NCI-H748 (cell line): Measurements from ENCODE around the gene TPRG1L.

Source experiments
- DNase-seq: peaks from one replicate; lab custom pipeline; 2025; ENCODE audit not compliant: unreplicated experiment; lab: John Stamatoyannopoulos, UW

TPRG1L gene

DNA sequence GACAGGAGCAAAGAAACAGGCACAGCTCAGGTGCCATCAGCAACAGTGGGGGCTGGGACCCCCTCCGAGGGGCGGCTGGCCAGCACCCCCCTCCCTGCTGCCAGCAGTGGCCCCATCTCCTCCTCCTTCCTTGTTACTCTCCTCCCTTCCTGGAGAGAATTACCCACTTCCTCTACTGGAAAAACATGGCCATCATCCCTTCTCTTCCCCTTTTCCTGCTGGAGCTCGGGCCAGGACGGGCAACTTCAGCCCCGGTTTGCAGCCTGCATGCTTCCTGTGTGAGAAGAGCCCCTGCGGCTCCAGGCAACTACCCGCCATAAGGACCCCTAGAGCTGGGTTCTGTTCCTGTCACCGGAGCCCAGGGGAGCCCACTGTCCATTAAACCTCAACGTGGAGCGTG is 31.1 kb upstream of the TPRG1L start:
- DNase-seq, result no peak

DNA sequence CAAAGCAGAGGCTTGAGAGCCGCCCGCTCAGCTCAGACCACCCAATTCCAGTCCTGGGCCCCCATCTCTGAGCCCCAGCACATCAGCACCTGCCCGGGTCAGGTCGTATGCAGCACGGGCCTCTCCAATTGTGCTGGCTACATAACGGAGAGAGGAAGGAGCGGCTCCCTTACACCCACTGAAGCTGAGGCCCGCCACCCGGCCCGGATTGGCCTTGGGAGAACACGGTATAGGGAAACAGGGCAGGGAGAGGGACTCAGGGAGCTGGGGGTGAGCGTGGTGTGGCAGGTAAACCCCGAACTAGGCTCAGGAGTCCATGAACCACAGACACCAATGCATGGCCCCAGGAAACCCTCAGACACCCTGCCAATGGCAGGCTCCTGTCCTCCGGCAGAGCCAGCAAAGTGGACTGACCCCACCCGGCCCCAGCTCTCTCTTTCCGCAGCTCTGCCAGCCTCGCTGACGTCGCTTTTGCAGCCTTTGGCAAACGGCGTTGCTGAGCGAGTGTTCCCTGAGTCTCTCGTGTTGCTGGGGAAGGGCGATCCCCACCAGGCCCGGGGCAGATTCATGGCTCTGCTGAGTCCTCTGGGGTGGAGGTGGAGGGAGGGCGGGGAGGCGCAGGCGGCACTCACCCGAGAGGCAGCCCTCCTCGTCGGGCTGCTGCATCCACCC is 30.0 kb upstream of the TPRG1L start:
- DNase-seq, result no peak

DNA sequence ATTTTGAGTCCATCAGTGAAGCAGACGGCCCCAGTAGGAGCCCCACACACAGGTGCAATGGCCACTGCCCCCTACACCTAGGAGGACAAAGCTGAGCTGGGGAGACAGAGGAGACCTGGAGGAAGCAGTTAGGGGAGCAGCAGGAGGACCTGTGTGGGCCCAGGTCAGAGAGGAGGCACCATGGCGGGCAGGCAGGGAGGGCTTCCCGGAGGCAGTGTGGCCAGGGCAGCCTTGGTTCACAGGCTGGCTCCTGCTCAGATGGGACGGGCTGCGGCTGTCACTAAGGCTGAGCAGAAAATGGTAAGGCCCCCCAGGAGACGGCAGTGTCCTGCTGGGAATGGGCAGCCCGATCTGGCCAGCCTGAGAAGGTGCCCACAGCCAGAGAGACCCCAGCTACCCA is 28.9 kb upstream of the TPRG1L start:
- DNase-seq, result no peak

DNA sequence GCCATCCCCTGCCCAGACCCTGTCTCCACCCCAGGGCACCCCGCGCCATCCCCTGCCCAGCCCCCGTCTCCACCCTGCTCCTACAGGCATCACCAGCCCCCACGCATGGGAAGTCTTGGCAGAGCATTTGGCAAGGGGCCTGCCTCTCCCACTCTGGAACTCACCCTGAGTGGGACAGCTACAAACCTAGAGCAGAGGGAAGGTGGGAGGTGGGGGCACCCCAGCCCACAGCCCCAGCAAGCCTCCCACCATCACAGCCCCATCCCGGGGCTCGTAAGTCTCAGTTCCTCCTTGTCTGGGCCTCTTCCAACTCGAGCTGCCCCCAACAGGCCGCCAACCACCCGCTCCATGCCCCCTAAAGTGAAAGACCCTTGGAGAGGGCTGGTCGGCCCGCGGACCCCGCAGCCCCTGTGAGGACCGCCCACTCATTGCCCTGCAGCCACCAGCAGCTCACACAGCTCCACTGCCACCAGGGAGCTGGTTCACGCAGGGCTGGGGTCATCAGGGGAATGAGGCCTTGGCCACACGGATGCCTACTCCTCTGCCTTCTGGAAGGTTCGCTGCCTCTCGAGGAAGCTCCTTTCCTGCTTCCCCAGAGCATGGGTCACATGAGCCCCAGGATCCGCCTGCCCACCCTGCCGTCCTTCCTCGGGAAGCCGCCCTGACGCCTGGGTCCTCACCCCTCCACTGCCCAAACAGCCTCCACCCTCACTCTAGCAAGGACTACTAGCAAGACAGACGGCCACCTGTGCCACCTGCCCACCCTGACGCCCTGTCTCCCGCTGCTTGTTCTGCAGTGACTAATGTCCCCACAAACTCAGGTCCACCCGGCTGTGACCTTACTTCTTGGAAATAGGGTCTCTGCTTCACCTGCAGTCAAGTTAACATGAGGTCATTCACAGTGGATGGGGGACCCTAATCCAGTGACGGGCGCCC is 27.9 kb upstream of the TPRG1L start:
- DNase-seq, result no peak

DNA sequence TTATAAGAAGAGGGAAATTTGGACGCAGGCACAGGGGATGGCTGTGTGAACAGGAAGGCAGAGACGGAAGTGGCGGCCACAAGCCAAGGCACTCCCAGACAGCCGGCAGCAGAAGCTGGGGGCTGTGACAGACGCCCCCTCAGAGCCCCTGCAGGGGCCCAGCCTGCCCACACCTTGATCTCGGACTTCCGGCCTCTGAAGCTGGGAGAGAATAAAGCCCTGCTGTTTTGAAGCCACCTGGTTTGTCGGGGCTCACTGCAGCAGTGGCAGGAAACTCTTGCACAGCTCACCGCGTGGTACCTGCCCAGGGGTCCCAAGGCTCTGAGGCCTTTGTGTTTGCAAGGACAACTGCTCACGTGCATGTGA is 27.2 kb upstream of the TPRG1L start:
- no peak for DNase-seq

DNA sequence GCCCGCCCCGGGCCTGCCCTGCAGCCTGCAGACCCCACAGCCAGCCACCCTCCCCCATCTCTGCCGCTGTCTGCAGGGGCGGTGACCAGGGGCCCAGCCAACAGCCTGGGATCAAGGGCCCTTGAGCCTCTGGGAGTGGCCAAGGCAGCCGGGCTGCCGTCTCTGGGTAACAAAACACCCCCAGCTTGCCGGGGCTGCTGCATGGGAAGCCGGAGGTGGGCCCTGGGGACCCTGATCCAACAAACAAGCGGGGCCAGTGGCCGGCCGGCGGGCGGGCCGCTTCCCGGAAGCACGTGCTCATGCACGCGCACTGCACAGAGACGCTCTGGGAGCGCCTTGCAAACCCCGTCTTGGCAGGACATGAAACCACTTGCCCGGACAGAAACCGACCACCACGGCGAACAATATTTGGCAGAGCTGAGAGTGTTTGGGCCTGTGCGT is 26.7 kb upstream of the TPRG1L start:
- DNase-seq, result no peak

DNA sequence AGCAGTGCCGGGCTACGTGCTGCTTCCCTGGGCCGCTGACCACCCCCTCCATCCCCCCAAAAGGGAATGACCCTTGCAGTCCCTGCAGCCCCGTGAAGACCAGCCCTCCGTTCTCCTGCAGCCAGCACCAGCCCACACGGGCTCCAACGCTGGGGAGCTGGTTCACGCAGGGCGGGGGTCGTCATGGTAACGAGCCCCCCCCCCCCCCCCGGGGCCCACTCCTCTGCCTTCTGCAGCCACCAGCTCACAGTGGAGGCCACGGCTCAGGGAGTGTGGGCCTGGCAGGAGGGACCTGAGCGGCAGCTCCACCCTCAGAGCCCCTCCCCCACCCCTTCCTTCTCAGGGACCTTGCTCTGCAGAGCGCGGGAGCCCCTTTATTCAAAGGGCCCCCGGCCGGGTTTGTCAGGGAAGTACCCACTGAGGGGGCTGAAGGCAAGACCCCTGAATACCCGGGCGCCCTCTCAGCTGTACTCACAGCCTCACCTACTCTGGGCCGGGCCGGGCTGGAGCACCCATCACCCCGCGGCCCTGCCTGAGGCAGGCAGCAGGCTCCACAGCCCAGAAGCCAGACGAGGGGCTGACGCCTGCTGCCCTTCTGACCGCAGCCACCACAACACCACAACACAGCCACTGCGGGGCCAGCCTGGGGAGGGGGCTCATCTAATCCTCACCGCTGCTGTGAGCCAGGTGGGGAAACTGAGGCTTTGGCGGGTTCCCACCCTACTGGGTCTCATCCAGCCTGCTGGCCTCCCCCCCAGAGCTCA is 26.1 kb upstream of the TPRG1L start:
- DNase-seq, result no peak

DNA sequence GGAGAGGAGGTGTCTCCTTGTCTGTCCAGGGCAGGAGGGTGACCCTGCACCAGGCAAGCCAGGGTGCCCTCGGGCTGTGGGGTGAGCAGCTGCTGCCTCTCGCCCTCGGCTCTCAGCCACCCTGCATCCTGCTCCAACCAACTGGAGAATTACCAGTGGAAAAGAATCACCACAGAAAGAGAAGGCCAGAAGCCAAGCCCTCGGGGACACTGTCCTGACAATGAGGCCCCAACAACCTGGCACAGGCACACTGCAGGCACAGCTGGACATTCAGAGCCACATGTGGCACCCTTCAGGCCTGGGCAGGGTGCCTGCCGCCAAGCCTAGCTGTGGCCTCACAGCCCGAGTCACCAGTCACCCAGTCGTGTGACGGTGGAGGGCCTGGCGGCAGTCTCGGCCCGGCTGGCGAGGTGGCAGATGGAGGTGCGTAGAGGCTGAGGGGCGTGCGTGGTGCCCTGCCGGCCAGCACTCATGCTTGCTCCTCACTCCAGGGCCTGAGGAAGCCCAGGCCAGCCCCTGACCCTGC is 25.5 kb upstream of the TPRG1L start:
- no peak for DNase-seq

DNA sequence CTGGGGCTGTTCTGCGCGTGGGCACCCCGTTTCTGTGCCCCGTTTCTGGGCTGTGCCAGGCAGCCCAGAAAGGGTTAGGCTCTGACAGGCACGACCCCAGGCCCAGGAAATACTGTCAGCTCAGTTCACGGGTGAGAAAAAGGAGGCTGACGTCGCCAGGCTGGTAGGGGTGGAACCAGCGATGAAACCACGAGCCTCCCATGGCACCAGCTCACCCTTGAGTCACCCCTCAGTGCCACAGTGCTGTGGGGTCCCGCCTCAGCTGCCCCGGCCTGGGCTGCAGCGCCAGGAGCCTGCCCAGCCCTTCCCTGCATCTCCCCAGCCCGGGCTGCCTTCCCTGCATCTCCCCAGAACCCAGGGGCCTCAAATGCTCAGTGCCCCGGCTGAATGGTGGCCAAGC is 25.0 kb upstream of the TPRG1L start:
- DNase-seq, result no peak

DNA sequence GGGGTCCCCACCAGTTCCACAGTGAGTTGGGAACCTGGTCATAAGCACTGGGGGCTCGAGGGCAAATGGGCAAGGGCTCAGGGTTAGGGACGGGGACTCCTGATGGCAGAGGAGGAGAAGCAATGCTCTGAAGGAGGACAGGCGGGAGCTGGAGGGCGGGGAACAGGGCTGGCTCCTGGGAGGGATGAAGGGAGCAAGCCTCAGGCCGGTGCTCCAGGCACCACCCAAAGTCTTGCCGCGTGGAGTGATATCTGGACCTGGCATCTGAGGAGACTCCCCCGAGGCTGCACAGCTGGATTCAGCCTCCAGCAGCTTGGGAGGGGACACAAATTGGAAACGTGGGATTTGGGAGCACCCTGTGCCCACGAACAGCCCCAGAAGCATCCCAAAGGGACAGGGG is 24.5 kb upstream of the TPRG1L start:
- no peak for DNase-seq

DNA sequence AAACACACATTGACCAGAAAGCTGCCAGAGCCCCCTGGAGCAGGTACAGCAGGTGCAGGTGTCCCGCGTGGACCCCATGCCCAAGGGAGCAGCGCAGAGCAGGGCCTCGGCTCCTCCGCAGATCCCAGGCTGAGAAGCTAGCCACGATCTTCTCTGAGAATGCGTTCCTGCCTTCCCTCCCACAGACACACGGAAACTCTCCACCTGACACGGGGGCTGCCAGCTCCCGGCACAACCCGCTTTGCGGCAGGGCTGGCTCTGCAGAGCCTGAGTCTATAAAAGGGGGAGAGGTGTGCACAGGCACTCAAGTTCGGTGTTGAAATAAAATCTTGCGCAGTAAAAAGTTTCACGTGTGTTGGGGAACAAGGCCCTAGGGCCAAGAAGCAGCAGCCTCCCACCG is 23.1 kb upstream of the TPRG1L start:
- DNase-seq, result no peak

DNA sequence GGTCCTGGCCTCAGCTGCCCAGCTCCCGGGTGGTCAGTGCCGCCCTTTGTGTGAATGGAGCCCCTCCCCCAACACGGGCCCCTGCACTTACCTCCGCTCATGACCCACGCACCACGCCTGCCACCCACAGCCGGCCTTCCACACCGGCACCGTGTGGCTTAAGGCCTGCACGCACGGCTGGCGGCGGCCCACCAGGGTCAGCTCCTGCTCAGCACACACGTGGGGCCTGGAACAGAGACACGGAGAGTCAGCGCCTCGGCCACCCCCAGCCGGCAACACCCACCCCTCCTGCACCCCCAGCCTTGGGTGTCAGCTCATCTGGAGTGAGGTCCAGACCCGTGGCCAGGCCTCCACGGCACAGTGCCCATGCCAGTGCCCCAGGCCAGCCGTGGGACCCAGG is 22.4 kb upstream of the TPRG1L start:
- DNase-seq, result no peak

DNA sequence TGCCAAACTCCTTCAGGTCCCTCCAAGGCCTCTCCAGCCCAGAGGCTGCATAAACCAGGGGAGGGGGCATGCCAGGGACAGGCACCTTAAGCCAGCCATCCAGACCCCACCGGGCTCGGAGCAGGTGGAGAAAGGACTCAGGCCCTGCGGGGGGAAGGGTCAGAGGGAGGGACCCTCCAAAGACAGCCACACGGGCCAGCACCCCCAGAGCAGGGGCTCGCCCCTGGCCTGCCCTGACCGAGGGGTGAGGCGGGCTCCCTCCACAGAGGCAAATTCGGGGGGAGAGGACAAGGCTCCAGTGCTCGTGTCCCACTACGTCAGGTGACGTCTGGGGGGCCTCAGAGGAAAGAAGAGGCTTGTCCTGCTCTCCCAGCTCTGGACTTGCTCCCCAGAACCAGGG is 21.7 kb upstream of the TPRG1L start:
- no peak for DNase-seq

DNA sequence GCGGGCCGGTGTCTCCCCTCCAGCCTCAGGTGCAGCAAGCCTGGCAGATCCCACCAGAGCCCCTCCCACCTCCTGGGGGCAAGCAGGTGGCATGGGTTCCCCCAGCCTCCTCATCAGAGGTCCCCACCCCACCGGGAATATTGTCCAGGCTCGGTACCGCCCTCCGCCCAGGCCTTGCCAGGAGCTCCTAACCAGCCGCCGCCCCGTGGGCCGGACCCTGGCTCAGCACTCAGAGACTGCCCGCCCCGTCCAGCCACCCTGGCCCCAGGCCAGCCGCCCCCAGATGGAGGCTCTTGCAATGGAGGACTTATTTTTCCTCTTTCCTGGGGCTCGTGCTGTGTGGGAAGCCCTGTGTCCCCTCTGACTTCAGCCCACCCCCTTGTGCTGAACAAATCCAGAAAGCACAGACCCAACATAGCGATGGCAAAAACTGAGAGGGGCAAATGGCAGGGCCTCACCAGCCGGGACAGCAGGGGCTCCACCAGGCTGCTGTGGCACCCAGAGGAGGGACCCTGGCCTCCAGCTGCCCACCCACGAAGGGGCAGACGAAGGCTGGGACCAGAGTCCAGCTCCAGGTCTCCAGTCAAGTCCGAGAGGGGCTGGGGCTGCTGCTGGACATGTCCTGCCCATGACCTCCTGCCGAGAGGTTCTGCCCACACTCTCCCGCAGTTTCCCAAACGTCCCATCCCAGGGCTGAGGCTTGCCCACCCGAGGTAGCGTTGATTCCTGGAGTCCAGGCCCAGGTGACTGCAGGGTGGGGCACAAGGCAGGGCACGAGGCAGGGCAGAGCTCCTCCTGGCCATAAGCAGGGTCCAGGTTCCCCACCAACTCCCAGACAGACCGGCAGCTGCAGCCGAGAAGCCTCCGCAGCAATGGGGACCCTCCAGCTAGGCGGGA is 21.0 kb upstream of the TPRG1L start:
- no peak for DNase-seq

DNA sequence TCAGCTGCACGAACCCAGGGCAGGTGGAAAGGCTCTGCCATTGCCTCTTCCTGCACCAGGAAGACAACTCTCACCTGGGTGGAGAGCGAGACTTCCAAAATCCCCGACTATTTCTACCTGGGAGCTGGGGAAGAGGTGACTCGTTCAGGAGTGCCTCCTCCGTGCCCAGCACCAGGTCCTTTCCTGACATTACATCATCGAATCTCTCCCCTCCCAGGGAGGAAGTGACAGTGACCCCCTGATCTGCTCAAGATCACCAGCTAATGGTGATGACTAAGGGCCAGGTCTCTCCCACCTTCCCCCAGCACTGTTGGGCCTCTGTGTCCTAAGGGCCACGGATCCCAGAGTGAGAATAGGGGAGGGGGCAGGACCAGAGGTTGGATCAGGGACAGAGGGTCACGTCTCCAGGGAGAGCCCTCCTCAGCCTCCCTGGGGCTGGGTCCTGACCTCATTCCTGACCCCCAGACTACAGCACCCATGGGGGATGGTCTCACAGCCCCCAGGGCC is 20.3 kb upstream of the TPRG1L start:
- DNase-seq, result no peak

DNA sequence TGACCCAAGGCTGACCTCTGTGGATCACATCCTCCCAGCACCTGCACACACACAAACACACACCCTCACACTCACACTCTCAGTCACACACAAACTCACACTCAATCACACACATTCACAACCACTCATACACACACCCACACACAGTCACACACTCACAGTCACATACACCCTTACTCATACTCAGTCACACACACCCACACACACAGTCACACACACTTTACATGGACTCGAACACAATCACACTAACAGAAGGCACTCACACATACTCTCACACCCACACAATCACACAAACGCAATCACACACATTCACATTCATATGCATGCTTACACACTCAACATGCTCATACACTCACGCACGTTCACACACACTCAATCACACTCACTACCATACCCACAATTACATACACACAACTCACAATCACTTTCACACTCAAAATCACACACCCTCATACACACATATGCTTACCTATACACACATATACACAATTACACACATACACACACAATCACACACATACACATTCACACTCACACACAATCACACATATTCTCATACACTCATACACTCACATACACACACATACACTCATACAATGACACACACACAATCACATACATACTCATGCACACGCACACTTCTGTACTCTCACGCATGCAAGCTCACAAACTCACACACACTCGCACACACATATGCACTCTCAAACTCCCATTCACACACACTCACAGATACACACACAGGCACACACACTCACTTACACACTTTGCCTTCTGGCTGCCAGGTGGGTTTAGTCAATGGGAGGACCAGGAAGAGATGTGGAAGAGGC is 19.6 kb upstream of the TPRG1L start:
- no peak for DNase-seq

DNA sequence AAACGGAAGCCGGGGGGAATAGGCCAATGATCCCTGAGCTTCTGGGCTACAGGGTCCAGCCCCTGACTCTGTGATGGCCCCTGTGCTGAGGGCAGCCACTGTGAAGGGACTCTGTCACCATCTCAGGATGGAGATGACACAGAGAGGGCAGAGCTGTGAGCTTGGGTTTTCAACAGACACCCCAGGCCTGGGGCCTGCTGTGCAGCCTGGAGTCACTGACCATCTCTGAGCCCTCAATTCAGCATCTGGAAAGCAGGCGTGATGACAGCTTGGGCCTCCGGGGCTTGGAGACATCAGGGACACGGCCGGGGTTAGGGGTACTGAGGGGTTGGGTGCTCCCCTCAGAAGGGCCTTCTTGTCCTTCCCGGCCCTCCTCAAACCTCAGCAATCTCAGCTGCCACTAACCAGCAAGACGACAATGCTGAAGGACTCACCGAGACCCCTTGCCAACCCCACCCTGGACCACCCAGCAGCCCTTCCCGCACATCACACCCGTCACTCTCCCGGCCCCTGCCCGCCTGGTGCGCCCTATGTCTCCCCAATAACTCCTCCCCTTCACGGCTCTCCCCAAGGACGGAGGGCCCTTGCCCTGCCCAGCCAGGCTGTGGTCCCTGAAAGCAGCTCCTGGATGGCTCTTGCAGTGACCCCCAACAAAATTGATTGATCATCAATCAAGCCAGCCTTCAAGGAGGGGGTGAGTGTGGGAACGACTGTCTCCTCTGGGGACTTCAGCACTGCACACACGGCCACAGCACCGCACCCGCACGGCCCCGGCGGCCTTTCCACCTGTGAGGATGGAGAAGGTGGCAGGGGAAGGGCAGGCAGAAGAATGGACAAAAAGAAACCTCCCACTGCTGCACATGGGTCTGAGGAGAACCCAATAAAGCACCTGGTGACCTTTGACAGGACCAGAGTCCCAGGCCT is 17.8 kb upstream of the TPRG1L start:
- no peak for DNase-seq

DNA sequence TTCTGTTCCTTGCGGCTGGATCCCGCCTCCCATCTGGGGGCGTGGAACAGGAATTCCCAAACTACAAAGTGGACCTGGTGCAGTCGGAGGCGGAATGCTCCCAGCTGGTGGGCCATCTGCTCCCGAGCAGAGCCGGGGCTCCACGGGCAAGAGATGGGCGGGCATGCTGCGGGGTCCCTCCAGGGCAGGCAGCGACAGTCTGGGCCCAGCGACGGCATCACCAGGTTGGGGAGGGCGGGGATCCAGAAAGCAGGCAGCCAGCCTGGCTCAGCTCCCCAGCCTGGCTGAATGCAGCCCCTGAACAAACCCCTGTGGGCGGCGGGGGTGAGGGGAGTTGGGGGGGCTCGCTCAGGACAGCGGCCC is 17.1 kb upstream of the TPRG1L start:
- no peak for DNase-seq

DNA sequence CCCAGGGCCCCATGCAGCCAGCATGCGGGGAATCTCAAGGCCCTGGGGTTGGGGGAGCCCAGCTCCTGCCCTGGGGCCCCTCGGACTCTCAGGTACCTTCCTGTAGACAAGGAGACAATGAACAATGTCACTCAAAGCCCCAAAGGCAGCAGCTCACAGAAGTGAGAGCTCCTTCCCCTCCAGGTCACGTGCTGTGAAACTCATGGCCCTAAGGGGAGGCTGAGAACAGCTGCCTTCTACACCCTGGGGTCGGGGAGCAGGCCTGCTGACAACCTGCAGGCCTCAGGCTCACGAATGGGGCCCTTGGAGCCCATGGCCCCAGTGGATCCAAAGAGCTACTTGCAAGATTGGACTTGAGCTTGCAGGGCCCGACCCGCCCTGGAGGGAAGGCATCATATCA is 16.7 kb upstream of the TPRG1L start:
- no peak for DNase-seq
